ENCODE measurements around the gene TAF3.

The TAF3 gene

GRCh38 chr10:7802606-7803005, 15.7 kb upstream of the TAF3 start:
- Histone ChIP-seq H3K27ac (ENCODE audit: low read depth, low read length) (no peak overlapping the region), H3K9me3 (ENCODE audit: insufficient read depth, low read length) (no peaks in the 10 kb centered on the region), H3F3A (ENCODE audit: insufficient read depth) (no peaks in the 10 kb centered on the region), H3K4me3 (ENCODE audit: insufficient read depth, low read length, poor library complexity, severe bottlenecking) (no peak overlapping the region), H3K36me3 (ENCODE audit: low read length) (peaks cover 56% of the 10 kb centered on the region), H3K79me2 (ENCODE audit: insufficient read depth, low read length) (no peaks in the 10 kb centered on the region), H4K20me1 (ENCODE audit: low read depth, low read length) (0 out of 2 replicates have a peak, but pooled peaks cover 3% of the 10 kb centered on the region), H3K9me2 (replicated peaks; ENCODE audit: insufficient read depth, low read length) (no peaks in the 10 kb centered on the region), H3K27me3 (ENCODE audit: low read length) (no peaks in the 10 kb centered on the region), H3K4me2 (ENCODE audit: low read depth, low read length, poor library complexity, severe bottlenecking) (no peak overlapping the region), H3K9ac (ENCODE audit: low read length) (no peak overlapping the region), H2AFZ (ENCODE audit: low read depth, low read length, severe bottlenecking) (no peak overlapping the region)
- TF ChIP-seq CTCF (IDR thresholded peaks at IDR 0.05; ENCODE audit: insufficient read depth, low read length, poor library complexity, severe bottlenecking) = no peak
- no peak for TF ChIP-seq EZH2phosphoT487 (conservative IDR thresholded peaks at IDR 0.05; ENCODE audit: low read length)

- no peak overlapping the region for H3K9ac ChIP-seq (ENCODE audit: low read length)
- H3K27ac ChIP-seq (ENCODE audit: low read depth, low read length) = no peak overlapping the region
- H3K79me2 ChIP-seq (ENCODE audit: insufficient read depth, low read length) = no peaks in the 10 kb centered on the region
Measured at GRCh38 chr10:7804216-7804615, 14.1 kb upstream of the TAF3 start.

GRCh38 chr10:7804741-7805140, 13.6 kb upstream of the TAF3 start:
- no peaks in the 10 kb centered on the region for H3K79me2 ChIP-seq (ENCODE audit: insufficient read depth, low read length)
- no peak overlapping the region for H3K4me2 ChIP-seq (ENCODE audit: low read depth, low read length, poor library complexity, severe bottlenecking)
- peaks cover 44% of the 10 kb centered on the region for H3K36me3 ChIP-seq (ENCODE audit: low read length)
- H3K4me3 ChIP-seq (ENCODE audit: insufficient read depth, low read length, poor library complexity, severe bottlenecking) = no peak overlapping the region
- H3K27ac ChIP-seq (ENCODE audit: low read depth, low read length) = no peak overlapping the region
- H3K27me3 ChIP-seq (ENCODE audit: low read length) = no peaks in the 10 kb centered on the region
- no peak overlapping the region for H3K9ac ChIP-seq (ENCODE audit: low read length)
- H3K9me3 ChIP-seq (ENCODE audit: insufficient read depth, low read length) = no peaks in the 10 kb centered on the region
- no peaks in the 10 kb centered on the region for H3K9me2 ChIP-seq (replicated peaks; ENCODE audit: insufficient read depth, low read length)
- H3F3A ChIP-seq (ENCODE audit: insufficient read depth) = no peaks in the 10 kb centered on the region
- H2AFZ ChIP-seq (ENCODE audit: low read depth, low read length, severe bottlenecking) = no peak overlapping the region
- no peak for TF ChIP-seq EZH2phosphoT487 (conservative IDR thresholded peaks at IDR 0.05; ENCODE audit: low read length)
- TF ChIP-seq CTCF (IDR thresholded peaks at IDR 0.05; ENCODE audit: insufficient read depth, low read length, poor library complexity, severe bottlenecking) = no peak
- no peaks in the 10 kb centered on the region for H4K20me1 ChIP-seq (ENCODE audit: low read depth, low read length)

More at GRCh38 chr10:7804216-7804615, 14.1 kb upstream of the TAF3 start:
- no peaks in the 10 kb centered on the region for H3K27me3 ChIP-seq (ENCODE audit: low read length)
- 0 out of 2 replicates have a peak, but pooled peaks cover 1% of the 10 kb centered on the region for H4K20me1 ChIP-seq (ENCODE audit: low read depth, low read length)
- TF ChIP-seq EZH2phosphoT487 (conservative IDR thresholded peaks at IDR 0.05; ENCODE audit: low read length) (no peak), CTCF (IDR thresholded peaks at IDR 0.05; ENCODE audit: insufficient read depth, low read length, poor library complexity, severe bottlenecking) (no peak)
- no peak overlapping the region for H3K4me2 ChIP-seq (ENCODE audit: low read depth, low read length, poor library complexity, severe bottlenecking)
- no peak overlapping the region for H2AFZ ChIP-seq (ENCODE audit: low read depth, low read length, severe bottlenecking)
- H3K9me3 ChIP-seq (ENCODE audit: insufficient read depth, low read length) = no peaks in the 10 kb centered on the region
- H3F3A ChIP-seq (ENCODE audit: insufficient read depth) = no peaks in the 10 kb centered on the region
- no peak overlapping the region for H3K4me3 ChIP-seq (ENCODE audit: insufficient read depth, low read length, poor library complexity, severe bottlenecking)
- H3K9me2 ChIP-seq (replicated peaks; ENCODE audit: insufficient read depth, low read length) = no peaks in the 10 kb centered on the region
- peaks cover 49% of the 10 kb centered on the region for H3K36me3 ChIP-seq (ENCODE audit: low read length)

Data from SU-DHL-6 (cell line).